GM18868 (cell line): Measurements from ENCODE around the gene GLIS2.

Experiments
- ATAC-seq: cut with Tn5 transposase; IDR thresholded peaks from one replicate; pipeline ENCODE4 v1.9.1; 2021; ENCODE audit warnings: mild to moderate bottlenecking, moderate library complexity; ENCODE audit not compliant: unreplicated experiment

The GLIS2 gene

DNA sequence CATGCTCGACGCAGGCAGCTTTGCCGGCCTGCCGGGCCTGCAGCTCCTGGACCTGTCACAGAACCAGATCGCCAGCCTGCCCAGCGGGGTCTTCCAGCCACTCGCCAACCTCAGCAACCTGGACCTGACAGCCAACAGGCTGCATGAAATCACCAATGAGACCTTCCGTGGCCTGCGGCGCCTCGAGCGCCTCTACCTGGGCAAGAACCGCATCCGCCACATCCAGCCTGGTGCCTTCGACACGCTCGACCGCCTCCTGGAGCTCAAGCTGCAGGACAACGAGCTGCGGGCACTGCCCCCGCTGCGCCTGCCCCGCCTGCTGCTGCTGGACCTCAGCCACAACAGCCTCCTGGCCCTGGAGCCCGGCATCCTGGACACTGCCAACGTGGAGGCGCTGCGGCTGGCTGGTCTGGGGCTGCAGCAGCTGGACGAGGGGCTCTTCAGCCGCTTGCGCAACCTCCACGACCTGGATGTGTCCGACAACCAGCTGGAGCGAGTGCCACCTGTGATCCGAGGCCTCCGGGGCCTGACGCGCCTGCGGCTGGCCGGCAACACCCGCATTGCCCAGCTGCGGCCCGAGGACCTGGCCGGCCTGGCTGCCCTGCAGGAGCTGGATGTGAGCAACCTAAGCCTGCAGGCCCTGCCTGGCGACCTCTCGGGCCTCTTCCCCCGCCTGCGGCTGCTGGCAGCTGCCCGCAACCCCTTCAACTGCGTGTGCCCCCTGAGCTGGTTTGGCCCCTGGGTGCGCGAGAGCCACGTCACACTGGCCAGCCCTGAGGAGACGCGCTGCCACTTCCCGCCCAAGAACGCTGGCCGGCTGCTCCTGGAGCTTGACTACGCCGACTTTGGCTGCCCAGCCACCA lies 65.4 kb downstream of the GLIS2 start:
- ATAC-seq = no peak

DNA sequence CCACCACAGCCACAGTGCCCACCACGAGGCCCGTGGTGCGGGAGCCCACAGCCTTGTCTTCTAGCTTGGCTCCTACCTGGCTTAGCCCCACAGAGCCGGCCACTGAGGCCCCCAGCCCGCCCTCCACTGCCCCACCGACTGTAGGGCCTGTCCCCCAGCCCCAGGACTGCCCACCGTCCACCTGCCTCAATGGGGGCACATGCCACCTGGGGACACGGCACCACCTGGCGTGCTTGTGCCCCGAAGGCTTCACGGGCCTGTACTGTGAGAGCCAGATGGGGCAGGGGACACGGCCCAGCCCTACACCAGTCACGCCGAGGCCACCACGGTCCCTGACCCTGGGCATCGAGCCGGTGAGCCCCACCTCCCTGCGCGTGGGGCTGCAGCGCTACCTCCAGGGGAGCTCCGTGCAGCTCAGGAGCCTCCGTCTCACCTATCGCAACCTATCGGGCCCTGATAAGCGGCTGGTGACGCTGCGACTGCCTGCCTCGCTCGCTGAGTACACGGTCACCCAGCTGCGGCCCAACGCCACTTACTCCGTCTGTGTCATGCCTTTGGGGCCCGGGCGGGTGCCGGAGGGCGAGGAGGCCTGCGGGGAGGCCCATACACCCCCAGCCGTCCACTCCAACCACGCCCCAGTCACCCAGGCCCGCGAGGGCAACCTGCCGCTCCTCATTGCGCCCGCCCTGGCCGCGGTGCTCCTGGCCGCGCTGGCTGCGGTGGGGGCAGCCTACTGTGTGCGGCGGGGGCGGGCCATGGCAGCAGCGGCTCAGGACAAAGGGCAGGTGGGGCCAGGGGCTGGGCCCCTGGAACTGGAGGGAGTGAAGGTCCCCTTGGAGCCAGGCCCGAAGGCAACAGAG lies 66.3 kb downstream of the GLIS2 start:
- no peak for ATAC-seq

DNA sequence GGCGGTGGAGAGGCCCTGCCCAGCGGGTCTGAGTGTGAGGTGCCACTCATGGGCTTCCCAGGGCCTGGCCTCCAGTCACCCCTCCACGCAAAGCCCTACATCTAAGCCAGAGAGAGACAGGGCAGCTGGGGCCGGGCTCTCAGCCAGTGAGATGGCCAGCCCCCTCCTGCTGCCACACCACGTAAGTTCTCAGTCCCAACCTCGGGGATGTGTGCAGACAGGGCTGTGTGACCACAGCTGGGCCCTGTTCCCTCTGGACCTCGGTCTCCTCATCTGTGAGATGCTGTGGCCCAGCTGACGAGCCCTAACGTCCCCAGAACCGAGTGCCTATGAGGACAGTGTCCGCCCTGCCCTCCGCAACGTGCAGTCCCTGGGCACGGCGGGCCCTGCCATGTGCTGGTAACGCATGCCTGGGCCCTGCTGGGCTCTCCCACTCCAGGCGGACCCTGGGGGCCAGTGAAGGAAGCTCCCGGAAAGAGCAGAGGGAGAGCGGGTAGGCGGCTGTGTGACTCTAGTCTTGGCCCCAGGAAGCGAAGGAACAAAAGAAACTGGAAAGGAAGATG lies 67.0 kb downstream of the GLIS2 start:
- no peak for ATAC-seq

DNA sequence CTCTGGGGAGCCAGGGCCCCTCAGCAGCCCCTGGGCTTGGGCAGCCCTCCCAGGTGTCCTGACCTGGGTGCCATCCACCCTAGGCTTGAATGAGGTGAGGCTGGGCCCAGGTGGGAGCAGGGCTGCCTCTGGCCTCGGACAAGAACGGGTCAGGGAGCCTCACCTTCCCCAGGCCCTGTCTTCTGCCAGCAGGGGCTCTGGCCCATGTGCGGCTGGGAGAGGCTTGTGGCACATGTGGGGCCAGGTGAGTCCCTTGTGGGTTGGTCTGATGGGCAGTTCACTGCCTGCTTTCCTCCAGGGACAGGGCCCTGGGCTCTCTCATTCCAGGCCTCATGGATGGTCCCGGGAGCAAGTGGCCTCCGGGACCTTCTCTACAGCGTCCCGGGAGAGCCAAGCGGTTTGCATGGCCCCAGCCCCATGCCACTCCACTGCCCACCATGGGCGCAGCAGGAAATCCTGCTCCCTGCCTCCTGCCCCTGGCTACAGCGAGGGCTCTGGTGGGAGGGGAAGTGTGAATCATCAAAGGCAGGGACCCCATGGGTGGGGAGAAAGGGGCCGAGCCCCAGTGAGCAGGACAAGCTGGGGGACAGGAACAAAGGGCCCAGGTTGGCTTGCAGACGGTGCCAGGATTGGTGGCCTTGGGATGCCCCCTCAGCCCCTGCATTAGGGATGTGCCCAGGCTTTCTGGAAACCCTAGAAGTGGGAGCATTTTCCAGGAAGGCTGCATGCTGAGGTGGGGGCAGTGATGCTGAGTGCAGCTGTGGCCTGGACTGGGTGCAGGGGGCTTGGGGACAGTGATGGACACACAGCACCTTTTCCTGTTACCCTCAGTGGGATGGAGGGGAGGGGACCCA lies 68.0 kb downstream of the GLIS2 start:
- ATAC-seq = no peak

DNA sequence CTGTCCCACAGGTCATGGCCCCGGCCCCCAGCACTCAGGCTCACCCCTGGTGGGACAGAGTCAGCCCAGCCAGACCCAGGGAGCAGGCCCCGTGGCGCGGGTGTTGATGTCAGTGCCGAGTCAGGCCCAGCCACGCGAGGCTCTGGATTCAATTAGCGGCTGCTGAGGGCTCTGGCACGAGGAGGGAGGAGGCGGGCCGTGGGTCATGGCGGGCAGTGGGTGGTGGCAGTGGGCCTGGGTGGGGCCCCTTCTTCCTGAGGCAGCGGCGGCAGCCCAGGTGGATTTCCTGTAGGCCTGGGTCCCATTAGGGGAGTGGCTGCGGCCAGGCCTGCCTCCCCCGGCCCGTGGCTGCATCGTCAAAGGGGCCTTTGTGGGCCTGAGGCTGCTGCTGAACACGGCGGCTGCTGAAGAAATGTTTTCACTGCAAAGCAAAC lies 68.7 kb downstream of the GLIS2 start:
- ATAC-seq = no peak

DNA sequence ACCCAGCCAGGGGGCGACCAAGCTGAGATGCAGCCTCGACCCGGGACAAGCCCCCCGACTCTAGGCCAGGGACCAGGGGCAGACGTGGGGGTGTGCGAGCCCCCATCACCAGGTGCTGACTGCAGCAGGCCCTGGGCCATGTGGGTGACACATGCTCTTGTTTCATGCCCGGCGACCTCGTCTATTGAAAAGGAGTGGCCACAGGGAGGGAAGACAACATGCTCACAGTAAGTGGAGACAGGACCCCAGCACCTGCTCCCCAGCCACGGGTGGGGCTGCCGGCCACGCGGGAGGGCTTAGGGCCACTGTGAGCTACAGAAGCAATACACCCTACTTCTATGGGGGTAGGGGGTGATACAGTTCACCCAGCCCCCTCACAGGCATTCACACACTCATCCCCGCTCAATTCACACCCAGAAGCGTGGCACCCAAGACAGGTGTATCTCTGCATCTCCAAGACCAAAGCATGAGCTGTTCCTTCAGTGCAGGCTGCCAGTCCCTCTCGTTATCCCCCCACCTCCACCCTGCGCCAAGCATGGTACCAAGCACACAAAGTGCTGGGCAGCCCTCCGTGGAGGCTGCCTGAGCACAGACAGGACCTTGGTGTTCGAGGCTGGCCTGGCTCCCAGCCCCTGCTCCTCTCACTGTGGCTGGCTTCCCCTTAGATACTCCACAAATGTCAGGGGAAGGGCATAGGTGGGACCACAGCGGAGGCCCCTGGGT lies 69.4 kb downstream of the GLIS2 start:
- ATAC-seq = no peak

DNA sequence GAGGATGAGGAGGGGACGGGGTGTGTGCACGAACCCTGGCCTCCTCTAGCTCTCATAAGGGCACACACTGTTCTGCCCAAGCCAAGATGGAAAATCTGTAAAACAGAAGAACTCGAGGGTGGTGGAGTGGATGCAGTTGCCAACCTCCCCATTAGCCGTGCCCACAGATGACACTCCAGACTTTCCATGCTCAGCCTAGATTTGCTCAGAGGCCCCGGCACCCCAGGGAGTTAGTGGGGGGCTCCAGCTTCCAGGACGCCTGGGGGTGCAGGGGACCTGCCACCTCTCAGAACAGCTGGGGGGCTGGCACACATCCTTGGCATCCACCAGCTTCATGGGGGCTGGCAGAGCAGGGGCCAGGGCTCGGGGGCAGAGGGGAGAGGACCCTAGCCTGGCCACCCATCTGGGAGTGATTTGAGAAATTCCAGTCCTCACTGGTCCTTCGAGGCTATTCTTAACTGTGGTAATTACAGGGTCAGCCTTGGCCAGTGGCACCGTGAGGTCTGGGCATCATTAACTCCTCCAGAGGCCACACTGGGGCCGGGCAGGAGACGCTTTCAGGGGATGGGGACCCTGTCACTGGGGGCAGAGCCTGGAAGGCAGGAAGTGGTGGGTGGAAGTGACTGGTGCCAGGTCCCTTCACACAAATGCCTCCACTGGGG lies 70.1 kb downstream of the GLIS2 start:
- no peak for ATAC-seq

DNA sequence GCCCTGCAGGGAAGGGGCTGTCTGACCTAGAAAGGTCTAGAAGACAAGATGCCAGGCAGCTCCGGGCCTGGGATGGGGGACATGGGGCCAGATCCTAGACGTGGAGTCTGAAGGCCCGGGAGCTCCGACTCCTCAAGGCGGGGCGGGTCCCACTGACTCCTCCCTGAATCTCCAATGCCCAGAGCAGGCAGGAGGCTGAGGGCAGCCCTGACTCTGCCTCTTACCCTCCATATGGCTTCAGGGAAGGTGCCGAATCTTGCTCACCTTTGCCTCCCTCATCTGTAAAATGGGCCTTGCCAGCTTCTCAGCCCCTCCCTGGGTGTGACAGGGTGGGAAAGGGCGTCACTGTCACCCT lies 70.6 kb downstream of the GLIS2 start:
- ATAC-seq = no peak

DNA sequence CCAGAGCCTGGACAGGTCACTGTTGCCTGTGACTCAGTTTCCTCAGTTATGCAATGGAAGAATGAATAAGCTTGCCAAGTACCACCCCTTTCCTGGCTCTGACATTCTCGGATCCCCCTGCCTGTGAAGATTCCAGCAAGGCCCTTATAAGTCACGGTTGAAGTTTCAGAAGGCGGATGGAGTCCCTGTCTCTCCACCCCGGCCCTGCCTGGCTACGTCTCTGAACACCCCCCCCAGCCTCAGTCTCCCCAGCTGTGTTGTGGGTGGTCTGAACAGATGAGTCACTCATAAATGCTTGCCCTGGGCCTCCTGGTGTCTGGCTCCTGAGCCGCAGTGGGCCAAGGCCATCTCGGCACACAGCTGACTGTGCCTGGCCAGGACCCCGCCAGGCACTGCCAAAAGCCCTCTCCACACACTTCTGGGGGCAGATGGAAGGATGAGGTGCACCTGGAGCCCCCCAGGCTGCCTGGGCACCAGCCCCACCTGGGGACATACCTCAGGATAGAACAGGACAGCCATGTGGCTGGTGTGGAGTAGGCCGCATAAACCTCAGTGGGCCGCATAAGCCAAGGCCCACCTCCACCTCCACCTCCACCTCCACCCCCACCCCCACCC lies 71.2 kb downstream of the GLIS2 start:
- ATAC-seq = no peak

DNA sequence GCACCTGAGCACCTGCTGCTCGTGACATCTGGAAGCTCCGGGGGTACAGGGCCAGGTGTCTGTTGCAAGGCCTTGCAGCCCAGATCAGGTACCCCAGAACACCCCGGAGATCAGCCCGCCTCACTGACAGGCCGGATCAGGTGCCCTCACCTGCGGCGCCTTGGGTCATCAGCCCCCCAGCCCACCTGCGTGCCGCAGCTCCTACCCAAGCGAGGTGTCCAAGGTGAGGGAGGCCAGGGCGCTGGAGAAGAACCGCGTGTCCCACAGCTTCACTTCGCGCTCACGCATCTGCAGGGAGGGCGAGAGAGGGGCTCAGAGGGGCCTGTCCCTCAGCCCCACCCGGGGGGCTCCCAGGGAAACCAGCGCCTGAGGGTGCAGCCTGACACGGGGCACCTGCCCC lies 71.9 kb downstream of the GLIS2 start:
- no peak for ATAC-seq

DNA sequence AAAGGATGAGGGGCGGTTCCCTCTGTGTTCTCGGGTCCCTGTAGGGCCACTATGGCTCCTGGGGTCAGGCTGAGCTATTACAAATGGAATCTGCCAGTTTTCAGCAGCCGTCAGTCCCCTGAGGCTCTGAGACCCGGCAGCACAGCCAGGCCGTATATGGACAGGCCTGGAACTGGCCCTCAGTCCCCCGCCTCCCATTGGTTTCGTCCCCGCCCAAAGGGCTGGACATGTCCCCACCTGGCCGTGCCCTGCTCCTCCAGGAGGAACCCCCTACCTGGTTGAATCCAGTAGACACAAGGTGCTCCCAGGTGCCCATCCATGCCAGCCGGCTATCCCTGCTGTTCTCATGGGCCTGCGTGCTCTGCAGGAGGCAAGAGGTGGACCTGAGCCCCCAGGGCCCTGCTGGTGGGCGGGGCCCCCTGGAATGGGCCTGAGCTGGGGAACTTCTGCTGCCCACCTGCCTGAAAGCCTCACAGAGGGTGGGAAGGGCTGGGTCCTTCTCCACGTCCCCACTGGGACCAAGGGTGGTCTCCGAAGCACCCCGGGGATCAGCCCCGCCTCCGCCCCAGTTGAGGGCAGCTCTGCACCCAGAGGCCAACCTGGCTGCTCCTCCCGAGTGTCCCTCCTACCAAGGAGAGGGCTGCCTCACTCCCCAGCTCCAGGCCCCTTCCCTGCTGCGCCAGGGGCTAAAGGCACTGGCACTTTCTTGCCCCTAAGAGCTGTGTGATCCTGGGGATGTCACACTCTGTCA lies 72.6 kb downstream of the GLIS2 start:
- ATAC-seq = no peak
